ENCODE data around the gene BLOC1S1.

DNA sequence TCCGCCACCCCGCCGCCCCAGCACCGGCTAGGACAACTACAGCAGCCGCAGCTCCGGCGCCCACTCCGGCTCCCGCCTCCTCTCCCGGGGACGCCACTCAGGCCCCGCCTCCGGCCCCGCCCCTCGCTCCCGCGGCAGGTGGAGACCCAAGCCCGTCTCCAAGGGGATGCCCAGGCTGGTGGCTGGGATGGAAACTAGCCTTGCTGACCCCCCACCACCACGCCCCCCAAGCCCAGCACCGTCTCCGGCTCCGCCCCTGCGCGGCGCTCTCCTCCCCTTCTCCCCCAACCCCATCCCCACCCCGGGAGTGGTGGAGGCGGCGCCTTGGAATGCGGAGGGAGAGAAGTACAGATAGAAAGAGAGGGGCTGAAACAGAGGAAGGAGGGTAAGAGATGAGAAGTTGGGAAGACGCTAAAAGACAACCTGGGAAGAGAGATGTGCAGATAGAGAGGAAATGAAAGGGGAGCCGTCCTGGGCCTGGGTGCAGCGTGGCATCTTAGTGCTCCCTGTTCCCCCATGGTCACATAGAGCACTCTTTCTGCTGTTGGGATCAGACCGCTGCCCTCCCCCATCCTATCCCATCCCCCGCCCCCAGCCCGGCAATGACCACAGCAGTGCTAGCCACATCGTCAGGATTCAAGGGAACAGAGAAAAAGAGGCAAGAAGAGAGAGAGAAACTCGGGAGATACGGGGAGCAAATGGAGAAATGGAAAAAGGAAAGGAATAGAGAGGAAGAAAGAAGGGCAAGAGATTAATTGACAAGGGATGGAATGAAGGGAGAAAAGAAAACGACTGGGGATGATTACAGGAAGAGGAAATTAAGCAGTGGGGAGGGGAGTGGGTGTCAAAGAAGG, 7.8 kb upstream of the BLOC1S1 start, which contains the start of gene ITGA7:
- TF ChIP-seq CEBPB (IDR thresholded peaks at IDR 0.05) (no peak), REST (IDR thresholded peaks at IDR 0.05; ENCODE audit: low read depth) (no peak), EGR1 (IDR thresholded peaks at IDR 0.05) (no peak), CREB1 (IDR thresholded peaks at IDR 0.05; ENCODE audit: low read depth) (no peak), TAF1 (IDR thresholded peaks at IDR 0.05; ENCODE audit: low read depth) (no peak), RAD21 (IDR thresholded peaks at IDR 0.05; ENCODE audit: low read depth) (no peak), TEAD4 (IDR thresholded peaks at IDR 0.05) (no peak), FOXM1 (IDR thresholded peaks at IDR 0.05; ENCODE audit: borderline replicate concordance, low read depth) (no peak), EP300 (IDR thresholded peaks at IDR 0.05; ENCODE audit: borderline replicate concordance) (no peak)

Measured in Ishikawa (cell line).